ENCODE results near the gene SIM1.

- TF ChIP-seq TAF1 (IDR thresholded peaks at IDR 0.05; ENCODE audit: borderline replicate concordance, low read depth, low read length) (no peak), POLR2A (IDR thresholded peaks at IDR 0.05; ENCODE audit: low read depth, low read length) (no peak)
These were observed 98.3 kb downstream of the SIM1 start for GRCh38 chr6:100366419-100366818.
